ENCODE results near the gene BORA. TPM values are rescaled to one million over a fixed set of nuclear protein-coding genes. Genes with fewer than 3 reads are reported as not detected.
"Not testable (repeated sequence)": the region's sequence is repeated elsewhere in the genome, so short reads cannot be mapped to it uniquely, and the experiment has no call there.

BORA gene
- total and polyA plus RNA-seq, 4 donors = 1.6 to 4.0 (median 3.3) TPM

DNA sequence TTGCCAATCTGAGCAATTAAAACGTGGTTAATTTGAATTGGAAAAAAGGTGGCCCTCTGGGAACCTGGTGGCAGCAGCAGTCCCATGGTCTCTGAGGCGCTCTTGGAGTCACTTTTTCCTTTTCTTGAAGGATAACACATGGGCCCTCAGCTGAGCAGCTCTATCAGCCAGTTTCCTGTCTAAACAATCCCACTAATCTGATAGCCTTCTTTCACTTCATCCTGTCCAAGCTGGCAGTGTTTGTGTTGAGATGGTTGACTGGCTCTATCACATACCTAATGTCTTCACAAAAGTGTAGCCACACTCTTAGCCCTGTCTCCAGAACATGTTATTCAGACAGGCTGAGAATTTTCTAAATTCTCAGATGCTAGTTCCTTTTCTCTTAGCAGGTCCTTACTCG is 10.9 kb upstream of the BORA start:
- DNase-seq (peak in 1 of 3 donors; percentile 28), ATAC-seq (ENCODE audit: insufficient read depth, low FRiP score) (no peak)
- Histone ChIP-seq H3K27ac (ENCODE audit: low read depth in 1 of 2, low read length in 1 of 2) (no peak overlapping the region), H3K36me3 (ENCODE audit: control insufficient read depth in 4 of 4, insufficient read depth in 4 of 4, low read length in 4 of 4) (peaks cover 8 to 41% (median 18%) of the 10 kb centered on the region in 4 donors), H3K9ac (ENCODE audit: insufficient read depth in 1 of 2, low read length in 2 of 2) (no peak overlapping the region), H3K4me1 (ENCODE audit: control insufficient read depth in 5 of 5, insufficient read depth in 5 of 5, low read length in 5 of 5) (peaks cover 0 to 2% (median 0%) of the 10 kb centered on the region in 5 donors), H3K9me3 (ENCODE audit: control insufficient read depth in 4 of 4, insufficient read depth in 3 of 4, low read length in 3 of 4) (peaks cover 0 to 3% (median 0%) of the 10 kb centered on the region in 4 donors), H3K27me3 (ENCODE audit: control insufficient read depth in 3 of 3, insufficient read depth in 3 of 3, low read length in 2 of 3) (no peaks in the 10 kb centered on the region), H3K4me3 (no peak overlapping the region)
- WGBS, 2 donors = 51 to 55% methylated on average over 3 of the region's 3 CpGs
- TF ChIP-seq, protein P1, sequence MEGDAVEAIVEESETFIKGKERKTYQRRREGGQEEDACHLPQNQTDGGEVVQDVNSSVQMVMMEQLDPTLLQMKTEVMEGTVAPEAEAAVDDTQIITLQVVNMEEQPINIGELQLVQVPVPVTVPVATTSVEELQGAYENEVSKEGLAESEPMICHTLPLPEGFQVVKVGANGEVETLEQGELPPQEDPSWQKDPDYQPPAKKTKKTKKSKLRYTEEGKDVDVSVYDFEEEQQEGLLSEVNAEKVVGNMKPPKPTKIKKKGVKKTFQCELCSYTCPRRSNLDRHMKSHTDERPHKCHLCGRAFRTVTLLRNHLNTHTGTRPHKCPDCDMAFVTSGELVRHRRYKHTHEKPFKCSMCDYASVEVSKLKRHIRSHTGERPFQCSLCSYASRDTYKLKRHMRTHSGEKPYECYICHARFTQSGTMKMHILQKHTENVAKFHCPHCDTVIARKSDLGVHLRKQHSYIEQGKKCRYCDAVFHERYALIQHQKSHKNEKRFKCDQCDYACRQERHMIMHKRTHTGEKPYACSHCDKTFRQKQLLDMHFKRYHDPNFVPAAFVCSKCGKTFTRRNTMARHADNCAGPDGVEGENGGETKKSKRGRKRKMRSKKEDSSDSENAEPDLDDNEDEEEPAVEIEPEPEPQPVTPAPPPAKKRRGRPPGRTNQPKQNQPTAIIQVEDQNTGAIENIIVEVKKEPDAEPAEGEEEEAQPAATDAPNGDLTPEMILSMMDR (IDR thresholded peaks at IDR 0.05; ENCODE audit: control extremely low read depth, extremely low read depth) = no peak

DNA sequence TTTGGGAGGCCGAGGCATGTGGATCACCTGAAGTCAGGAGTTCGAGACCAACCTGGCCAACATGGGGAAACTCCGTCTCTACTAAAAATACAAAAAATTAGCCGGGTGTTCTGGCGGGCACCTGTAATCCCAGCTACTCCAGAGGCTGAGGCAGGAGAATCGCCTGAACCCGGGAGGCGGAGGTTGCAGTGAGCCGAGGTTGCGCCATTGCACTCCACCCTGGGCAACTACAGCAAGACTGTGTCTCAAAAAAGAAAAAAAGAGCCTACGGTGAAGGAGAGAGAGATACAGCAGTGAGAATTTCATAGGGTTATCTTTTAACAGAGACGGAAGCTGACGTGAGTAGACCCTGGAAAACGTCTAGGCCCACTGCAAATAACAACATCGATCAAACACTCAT is 1.5 kb upstream of the BORA start:
- H3K4me3 ChIP-seq; H3K36me3 ChIP-seq (ENCODE audit: control insufficient read depth in 4 of 4, insufficient read depth in 4 of 4, low read length in 4 of 4); H3K9me3 ChIP-seq (ENCODE audit: control insufficient read depth in 4 of 4, insufficient read depth in 3 of 4, low read length in 3 of 4); ATAC-seq (ENCODE audit: insufficient read depth, low FRiP score); H3K27ac ChIP-seq (ENCODE audit: low read depth in 1 of 2, low read length in 1 of 2); H3K27me3 ChIP-seq (ENCODE audit: control insufficient read depth in 3 of 3, insufficient read depth in 3 of 3, low read length in 2 of 3); DNase-seq: not testable (repeated sequence)
- Histone ChIP-seq H3K4me1 (ENCODE audit: control insufficient read depth in 5 of 5, insufficient read depth in 5 of 5, low read length in 5 of 5) (peaks cover 2 to 20% (median 8%) of the 10 kb centered on the region in 5 donors), H3K9ac (ENCODE audit: insufficient read depth in 1 of 2, low read length in 2 of 2) (peak overlapping the region in 1 of 2 donors; percentile 61)
- 90 to 94% methylated on average over 15 of the region's 15 CpGs for WGBS, 2 donors

DNA sequence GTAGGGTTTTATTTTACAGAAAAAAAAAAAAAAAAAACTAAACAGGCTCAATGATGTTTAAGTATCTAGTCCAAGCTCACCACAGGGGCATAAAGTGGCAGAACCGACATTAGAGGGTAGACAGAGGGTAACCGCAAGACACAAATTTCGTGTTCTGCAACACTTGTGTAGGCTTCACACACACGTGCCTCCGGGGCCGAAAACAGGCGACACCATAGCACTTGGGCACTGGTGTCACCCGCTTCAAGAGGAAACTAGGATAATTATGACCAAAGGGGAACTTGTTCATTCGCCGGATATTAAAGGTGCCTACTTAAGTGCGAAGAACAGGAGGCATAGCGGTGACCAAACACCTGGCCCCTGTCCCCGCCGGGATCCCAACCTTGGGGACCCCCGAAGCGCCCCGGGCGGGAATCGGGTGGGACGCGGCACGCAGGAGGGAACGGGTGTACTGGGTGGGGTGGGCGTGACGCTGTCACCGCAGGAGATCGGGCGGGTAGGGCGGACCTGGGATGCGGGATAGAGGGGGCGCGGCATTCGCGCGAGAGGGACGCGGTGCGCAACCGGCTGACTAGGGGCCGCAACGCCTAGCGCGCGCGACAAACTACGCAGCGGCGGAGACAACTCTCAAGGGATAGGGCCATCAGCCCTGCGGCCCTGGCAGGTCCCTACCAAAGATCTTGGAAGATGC is 852 bp upstream of the BORA start:
- TF ChIP-seq, protein P1 (IDR thresholded peaks at IDR 0.05; ENCODE audit: control extremely low read depth, extremely low read depth) = no peak
- Histone ChIP-seq H3K27me3 (ENCODE audit: control insufficient read depth in 3 of 3, insufficient read depth in 3 of 3, low read length in 2 of 3) (no peaks in the 10 kb centered on the region), H3K9me3 (ENCODE audit: control insufficient read depth in 4 of 4, insufficient read depth in 3 of 4, low read length in 3 of 4) (no peaks in the 10 kb centered on the region), H3K36me3 (ENCODE audit: control insufficient read depth in 4 of 4, insufficient read depth in 4 of 4, low read length in 4 of 4) (peaks cover 0 to 2% (median under 1%) of the 10 kb centered on the region in 4 donors), H3K4me1 (ENCODE audit: control insufficient read depth in 5 of 5, insufficient read depth in 5 of 5, low read length in 5 of 5) (peaks cover 2 to 20% (median 8%) of the 10 kb centered on the region in 5 donors), H3K4me3 (peak overlapping the region; percentile 93), H3K27ac (ENCODE audit: low read depth in 1 of 2, low read length in 1 of 2) (peak overlapping the region; percentile 6 to 77), H3K9ac (ENCODE audit: insufficient read depth in 1 of 2, low read length in 2 of 2) (peak overlapping the region; percentile 25 to 61)
- DNase-seq (peak; percentile 35 to 52 (median 39)), ATAC-seq (ENCODE audit: insufficient read depth, low FRiP score) (peak; percentile 30)
- WGBS, 2 donors = 1% methylated on average over 49 of the region's 49 CpGs

DNA sequence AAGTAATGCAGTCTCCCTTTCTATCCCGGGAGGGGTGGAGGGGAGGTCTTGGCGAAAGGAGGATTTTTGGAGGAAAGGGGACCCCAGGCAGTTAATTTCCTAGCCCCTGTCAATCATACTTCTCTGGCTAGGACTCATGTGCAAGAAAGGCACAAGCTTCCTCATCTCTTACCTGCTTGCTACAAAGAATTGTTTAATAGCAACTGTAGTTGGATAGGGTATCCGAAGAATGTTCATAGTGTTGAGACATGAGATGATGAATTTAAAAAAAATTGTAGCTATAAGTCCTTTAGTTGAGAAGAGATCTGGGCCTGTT is 525 bp downstream of the BORA start:
- ATAC-seq (ENCODE audit: insufficient read depth, low FRiP score) (no peak), DNase-seq (peak in 2 of 3 donors; percentile 10 to 23)
- peaks cover 0 to 4% (median 2%) of the 10 kb centered on the region in 4 donors for H3K36me3 ChIP-seq (ENCODE audit: control insufficient read depth in 4 of 4, insufficient read depth in 4 of 4, low read length in 4 of 4)
- H3K4me1 ChIP-seq (ENCODE audit: control insufficient read depth in 5 of 5, insufficient read depth in 5 of 5, low read length in 5 of 5) = peaks cover 2 to 20% (median 8%) of the 10 kb centered on the region in 5 donors
- H3K9me3 ChIP-seq (ENCODE audit: control insufficient read depth in 4 of 4, insufficient read depth in 3 of 4, low read length in 3 of 4) = no peaks in the 10 kb centered on the region
- TF ChIP-seq, protein P1 (IDR thresholded peaks at IDR 0.05; ENCODE audit: control extremely low read depth, extremely low read depth) = no peak
- peak overlapping the region in 1 of 2 donors; percentile 42 for H3K27ac ChIP-seq (ENCODE audit: low read depth in 1 of 2, low read length in 1 of 2)
- H3K27me3 ChIP-seq (ENCODE audit: control insufficient read depth in 3 of 3, insufficient read depth in 3 of 3, low read length in 2 of 3) = no peaks in the 10 kb centered on the region
- H3K9ac ChIP-seq (ENCODE audit: insufficient read depth in 1 of 2, low read length in 2 of 2) = peak overlapping the region; percentile 74
- WGBS, 2 donors = 4 to 15% methylated on average over 3 of the region's 3 CpGs
- H3K4me3 ChIP-seq = peak overlapping the region; percentile 54

Data from lung (tissue), 12 donors.